Skeletal muscle satellite cell (primary cell): ENCODE results near the gene YIPF3. TPM values are rescaled to one million over a fixed set of nuclear protein-coding genes. Genes with fewer than 3 reads are reported as not detected.
"Not testable (repeated sequence)": the region's sequence is repeated elsewhere in the genome, so short reads cannot be mapped to it uniquely, and the experiment has no call there.

Experiments
- H3K27me3 ChIP-seq: 2 replicates; pipeline ENCODE4 v1.7.0; 2013; ENCODE audit warnings: low read length; ENCODE audit not compliant: control insufficient read depth, insufficient read depth
- H3K36me3 ChIP-seq: 2 replicates; pipeline ENCODE4 v1.7.0; 2013; ENCODE audit warnings: mild to moderate bottlenecking, control low read depth, low read length; ENCODE audit not compliant: insufficient read depth
- H3K4me1 ChIP-seq: 2 replicates; pipeline ENCODE4 v1.7.0; 2013; ENCODE audit warnings: low read length; ENCODE audit not compliant: control insufficient read depth, insufficient read depth
- H3K4me2 ChIP-seq: 2 replicates; pipeline ENCODE4 v1.7.0; 2013; ENCODE audit warnings: mild to moderate bottlenecking, low read length
- H3K4me3 ChIP-seq: 2 replicates; pipeline ENCODE4 v1.7.0; 2013; ENCODE audit warnings: low read length
- H3K9ac ChIP-seq: 2 replicates; pipeline ENCODE4 v1.7.0; 2013; ENCODE audit warnings: mild to moderate bottlenecking, low read depth, low read length, moderate library complexity
- H3K9me3 ChIP-seq: replicated peaks from 2 replicates; pipeline ENCODE4 v1.7.0; 2013; ENCODE audit warnings: mild to moderate bottlenecking, control low read depth, low read length
- total RNA-seq: library from RNA; depleted of rRNA; stranded (reverse); fragments of >200 nt; gene quantifications from 2 replicates; pipeline ENCODE4 v1.2.3, GENCODE V29; 2012; rRNA removed

YIPF3 gene
- total RNA-seq: 55.5 and 67.2 TPM in 2 replicates

DNA sequence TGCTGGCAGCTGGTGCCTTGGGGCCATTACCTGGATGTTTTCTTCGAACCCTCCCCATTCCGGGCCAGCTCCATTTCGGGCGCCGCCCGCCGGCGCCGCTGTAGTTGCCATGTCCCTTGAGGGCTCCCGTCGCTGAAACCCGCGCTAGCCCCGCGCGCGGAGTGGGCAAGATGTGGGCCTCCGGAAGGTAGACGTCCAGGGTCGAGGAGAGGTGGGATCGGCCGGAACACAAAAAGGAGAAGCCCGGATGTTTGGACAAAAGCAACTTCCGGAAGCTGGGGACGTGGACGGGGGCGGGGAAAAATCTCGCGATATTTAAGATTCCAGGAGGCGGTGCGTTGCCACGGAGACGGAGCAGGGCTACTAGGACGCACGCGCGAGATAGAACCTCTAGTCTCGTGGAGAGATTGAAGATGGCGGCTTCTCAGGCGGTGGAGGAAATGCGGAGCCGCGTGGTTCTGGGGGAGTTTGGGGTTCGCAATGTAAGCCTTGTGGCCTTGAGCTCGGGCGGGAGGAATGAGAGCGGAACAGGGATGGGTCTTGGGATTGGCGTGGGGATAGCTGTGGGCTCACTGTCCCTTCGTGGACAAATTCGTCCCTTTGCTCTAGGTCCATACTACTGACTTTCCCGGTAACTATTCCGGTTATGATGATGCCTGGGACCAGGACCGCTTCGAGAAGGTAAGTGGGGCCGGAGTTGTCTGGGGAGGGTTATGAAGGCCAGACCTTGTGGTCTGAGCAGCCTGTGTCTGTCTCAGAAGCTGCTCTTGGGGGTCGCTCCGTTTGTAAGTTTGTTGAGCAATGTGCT is at the start of gene YIPF3, which contains the start of gene POLR1C:
Gene YIPF3 (minus strand): TSS at position 230 of the 808 bp plus-strand sequence. CDS start 119 bp downstream, at position 111.
Gene POLR1C (plus strand): TSS at position 393 of the 808 bp plus-strand sequence. CDS start 21 bp downstream, at position 414.
- Histone ChIP-seq H3K9ac (peak within 1 kb of the TSS; percentile 96), H3K27me3 (no peaks in the 10 kb centered on the region), H3K4me3 (peak within 1 kb of the TSS; percentile 86), H3K36me3 (peaks cover 63% of the 10 kb centered on the region), H3K4me2 (peak within 1 kb of the TSS; percentile 99), H3K4me1 (peaks cover 19% of the 10 kb centered on the region), H3K9me3 (no peaks in the 10 kb centered on the region)

GRCh38 chr6:43559328-43559727 is 42.6 kb upstream of the YIPF3 start:
- H3K9me3 ChIP-seq: no peaks in the 10 kb centered on the region
- no peak overlapping the region for H3K4me3 ChIP-seq
- no peaks in the 10 kb centered on the region for H3K4me1 ChIP-seq
- H3K36me3 ChIP-seq: peaks cover 74% of the 10 kb centered on the region
- no peaks in the 10 kb centered on the region for H3K27me3 ChIP-seq
- H3K4me2 ChIP-seq: no peak overlapping the region
- H3K9ac ChIP-seq: no peak overlapping the region

DNA sequence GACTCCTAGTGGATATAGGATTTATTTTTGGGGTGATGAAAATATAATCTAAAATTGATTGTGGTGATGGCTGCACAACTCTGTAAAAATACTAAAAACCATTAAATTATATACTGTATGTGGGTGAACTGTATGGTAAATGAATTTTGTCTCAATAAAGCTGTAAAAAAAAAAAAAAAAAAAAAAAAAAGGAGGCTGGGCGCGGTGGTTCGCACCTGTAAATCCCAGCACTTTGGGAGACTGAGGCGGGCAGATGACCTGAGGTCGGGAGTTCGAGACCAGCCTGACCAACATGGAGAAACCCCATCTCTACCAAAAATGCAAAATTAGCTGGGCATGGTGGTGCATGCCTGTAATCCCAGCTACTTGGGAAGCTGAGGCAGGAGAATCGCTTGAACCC is 40.9 kb upstream of the YIPF3 start:
- not testable (repeated sequence) for H3K9me3 ChIP-seq, H3K4me1 ChIP-seq, H3K4me2 ChIP-seq, H3K27me3 ChIP-seq, H3K9ac ChIP-seq, H3K4me3 ChIP-seq
- H3K36me3 ChIP-seq: peaks cover 76% of the 10 kb centered on the region

GRCh38 chr6:43547222-43547621 is 30.5 kb upstream of the YIPF3 start:
- H3K9me3 ChIP-seq: no peaks in the 10 kb centered on the region
- no peaks in the 10 kb centered on the region for H3K4me1 ChIP-seq
- H3K9ac ChIP-seq: no peak overlapping the region
- peaks cover 76% of the 10 kb centered on the region for H3K36me3 ChIP-seq
- no peak overlapping the region for H3K4me3 ChIP-seq
- no peaks in the 10 kb centered on the region for H3K27me3 ChIP-seq
- H3K4me2 ChIP-seq: no peak overlapping the region

DNA sequence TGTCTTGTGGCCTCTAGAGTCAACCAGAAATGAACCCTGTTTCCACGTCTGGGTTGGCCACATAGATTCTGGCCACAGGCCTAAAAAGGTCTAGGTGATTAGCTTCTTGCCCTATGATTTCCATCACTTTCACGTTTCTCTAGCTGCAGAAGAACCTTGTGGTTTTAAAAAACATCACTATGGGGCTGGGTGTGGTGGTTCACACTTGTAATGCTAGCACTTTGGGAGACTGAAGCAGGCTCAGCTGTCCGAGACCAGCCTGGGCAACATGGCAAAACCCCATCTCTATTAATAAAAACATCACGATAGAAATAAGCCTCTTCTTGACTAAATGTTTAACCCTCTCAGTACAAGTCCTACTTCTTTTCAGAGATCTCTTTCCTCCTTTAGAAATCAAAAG is 27.7 kb upstream of the YIPF3 start:
- no peaks in the 10 kb centered on the region for H3K4me1 ChIP-seq
- H3K27me3 ChIP-seq: no peaks in the 10 kb centered on the region
- no peak overlapping the region for H3K4me2 ChIP-seq
- no peak overlapping the region for H3K4me3 ChIP-seq
- H3K9me3 ChIP-seq: no peaks in the 10 kb centered on the region
- no peak overlapping the region for H3K9ac ChIP-seq
- H3K36me3 ChIP-seq: peaks cover 59% of the 10 kb centered on the region

DNA sequence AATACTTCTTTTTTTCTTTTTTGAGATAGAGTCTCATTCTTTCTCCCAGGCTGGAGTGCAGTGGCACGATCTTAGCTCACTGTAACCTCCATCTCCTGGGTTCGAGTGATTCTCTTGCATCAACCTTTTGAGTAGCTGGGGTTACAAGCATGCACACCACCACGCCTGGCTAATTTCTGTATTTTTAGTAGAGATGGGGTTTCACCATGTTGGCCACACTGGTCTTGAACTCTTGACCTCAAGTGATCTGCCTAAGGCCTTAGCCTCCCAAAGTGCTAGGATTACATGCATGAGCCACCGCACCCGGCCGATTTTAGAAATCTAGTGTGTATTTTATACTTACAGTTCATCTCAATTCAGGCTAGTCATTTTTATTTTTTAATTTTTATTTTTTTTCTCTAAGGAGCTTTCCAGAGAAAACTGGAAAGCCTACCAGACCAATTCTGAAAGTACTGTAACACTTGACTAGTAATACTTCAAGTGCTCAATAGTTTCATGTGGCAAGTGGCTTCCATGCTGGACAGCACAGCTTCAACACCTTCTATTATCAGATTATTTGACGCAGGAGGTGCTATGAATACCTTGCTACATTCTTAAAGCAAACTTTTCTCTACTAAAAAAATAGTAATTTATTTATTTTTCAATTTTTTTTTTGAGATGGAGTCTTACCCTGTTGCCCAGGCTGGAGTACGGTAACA is 25.2 kb upstream of the YIPF3 start:
- no peak overlapping the region for H3K4me2 ChIP-seq
- no peaks in the 10 kb centered on the region for H3K4me1 ChIP-seq
- H3K9ac ChIP-seq: no peak overlapping the region
- H3K9me3 ChIP-seq: no peaks in the 10 kb centered on the region
- peaks cover 45% of the 10 kb centered on the region for H3K36me3 ChIP-seq
- H3K4me3 ChIP-seq: no peak overlapping the region
- H3K27me3 ChIP-seq: no peaks in the 10 kb centered on the region

- Histone ChIP-seq H3K9ac (no peak overlapping the region), H3K4me3 (no peak overlapping the region), H3K4me2 (no peak overlapping the region), H3K27me3 (no peaks in the 10 kb centered on the region), H3K4me1 (no peaks in the 10 kb centered on the region), H3K36me3 (peaks cover 32% of the 10 kb centered on the region), H3K9me3 (no peaks in the 10 kb centered on the region)
These were observed 23.8 kb upstream of the YIPF3 start for GRCh38 chr6:43540507-43540906.

DNA sequence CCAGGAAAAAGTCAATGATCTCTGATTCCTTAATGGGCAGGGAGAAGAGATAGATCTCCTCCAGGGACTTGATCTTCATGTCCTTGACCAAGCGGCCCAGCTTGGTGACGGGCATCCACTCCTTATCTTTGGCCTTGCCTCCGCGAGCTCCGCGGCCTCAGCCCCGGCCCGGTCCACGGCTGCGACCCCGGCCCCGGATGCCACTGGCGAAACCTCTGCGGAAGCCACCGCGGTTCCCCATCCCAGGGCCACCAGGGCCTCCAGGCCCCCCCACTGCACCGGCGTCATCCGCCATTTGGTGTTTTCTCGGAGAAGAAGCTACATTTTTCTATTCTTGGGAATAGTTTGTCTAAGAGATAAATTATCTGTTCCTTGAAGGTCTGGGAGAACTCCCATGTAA is 22.7 kb upstream of the YIPF3 start:
- H3K4me1 ChIP-seq, H3K9ac ChIP-seq, H3K4me3 ChIP-seq, H3K4me2 ChIP-seq, H3K27me3 ChIP-seq, H3K9me3 ChIP-seq: not testable (repeated sequence)
- peaks cover 29% of the 10 kb centered on the region for H3K36me3 ChIP-seq

DNA sequence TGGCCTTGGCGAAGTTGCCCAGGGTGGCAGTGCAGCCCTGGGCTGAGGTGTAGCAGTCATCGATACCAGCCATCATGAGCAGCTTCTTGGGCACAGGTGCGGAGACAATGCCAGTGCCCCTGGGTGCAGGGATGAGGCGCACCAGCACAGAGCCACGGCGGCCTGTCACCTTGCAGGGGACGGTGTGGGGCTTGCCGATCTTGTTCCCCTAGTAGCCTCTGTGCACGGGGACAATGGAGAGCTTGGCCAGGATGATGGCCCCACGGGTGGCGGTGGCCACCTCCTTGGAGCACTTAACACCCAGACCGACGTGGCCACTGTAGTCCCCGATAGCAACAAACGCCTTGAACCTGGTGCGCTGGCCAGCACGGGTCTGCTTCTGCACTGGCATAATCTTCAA is 22.3 kb upstream of the YIPF3 start:
- H3K4me1 ChIP-seq, H3K27me3 ChIP-seq: not testable (repeated sequence)

GRCh38 chr6:43532201-43532600 is 15.5 kb upstream of the YIPF3 start:
- Histone ChIP-seq H3K4me3 (no peak overlapping the region), H3K4me1 (no peaks in the 10 kb centered on the region), H3K9ac (no peak overlapping the region), H3K27me3 (no peaks in the 10 kb centered on the region), H3K4me2 (no peak overlapping the region), H3K36me3 (peaks cover 52% of the 10 kb centered on the region), H3K9me3 (no peaks in the 10 kb centered on the region)

More for the DNA sequence above, 22.3 kb upstream of the YIPF3 start:
- H3K9me3 ChIP-seq, H3K4me2 ChIP-seq, H3K9ac ChIP-seq, H3K4me3 ChIP-seq: not testable (repeated sequence)
- peaks cover 31% of the 10 kb centered on the region for H3K36me3 ChIP-seq

GRCh38 chr6:43524483-43524961 is 7.8 kb upstream of the YIPF3 start:
- H3K4me2 ChIP-seq: no peak overlapping the region
- no peak overlapping the region for H3K4me3 ChIP-seq
- no peaks in the 10 kb centered on the region for H3K27me3 ChIP-seq
- H3K4me1 ChIP-seq: no peaks in the 10 kb centered on the region
- no peaks in the 10 kb centered on the region for H3K9me3 ChIP-seq
- peaks cover 91% of the 10 kb centered on the region for H3K36me3 ChIP-seq
- H3K9ac ChIP-seq: no peak overlapping the region
